Measurements from ENCODE around the gene PLA2G4E.

Gene PLA2G4E

GRCh38 chr15:42062284-42062806 lies 41.5 kb upstream of the PLA2G4E start:
- no peaks in the 10 kb centered on the region for H3K9me3 ChIP-seq (ENCODE audit: control insufficient read depth, insufficient read depth, low read length)
- H3K4me3 ChIP-seq (ENCODE audit: low read length), result no peak overlapping the region
- no CpG with 5 or more reads among the region's 9 CpGs for WGBS (ENCODE audit: insufficient coverage, insufficient read length)
- DNase-seq (ENCODE audit: low read depth, low spot score), result no peak
- no peaks in the 10 kb centered on the region for H3K4me1 ChIP-seq (ENCODE audit: control insufficient read depth, insufficient read depth, low read length)
- H3K27me3 ChIP-seq (ENCODE audit: control insufficient read depth, insufficient read depth, low read length), result no peaks in the 10 kb centered on the region
- no peak overlapping the region for H3K27ac ChIP-seq (ENCODE audit: low read length)
- no peaks in the 10 kb centered on the region for H3K36me3 ChIP-seq (ENCODE audit: control insufficient read depth, insufficient read depth, low read length)

- no peak overlapping the region for H3K27ac ChIP-seq (ENCODE audit: low read length)
- no CpG with 5 or more reads among the region's 5 CpGs for WGBS (ENCODE audit: insufficient coverage, insufficient read length)
- no peaks in the 10 kb centered on the region for H3K9me3 ChIP-seq (ENCODE audit: control insufficient read depth, insufficient read depth, low read length)
- no peaks in the 10 kb centered on the region for H3K4me1 ChIP-seq (ENCODE audit: control insufficient read depth, insufficient read depth, low read length)
- no peak for DNase-seq (ENCODE audit: low read depth, low spot score)
- H3K27me3 ChIP-seq (ENCODE audit: control insufficient read depth, insufficient read depth, low read length), result no peaks in the 10 kb centered on the region
- no peak overlapping the region for H3K4me3 ChIP-seq (ENCODE audit: low read length)
- H3K36me3 ChIP-seq (ENCODE audit: control insufficient read depth, insufficient read depth, low read length), result no peaks in the 10 kb centered on the region
Measured at GRCh38 chr15:42060797-42061196, 40.0 kb upstream of the PLA2G4E start.

- Histone ChIP-seq H3K27ac (ENCODE audit: low read length) (no peak overlapping the region), H3K4me3 (ENCODE audit: low read length) (no peak overlapping the region), H3K4me1 (ENCODE audit: control insufficient read depth, insufficient read depth, low read length) (no peaks in the 10 kb centered on the region), H3K36me3 (ENCODE audit: control insufficient read depth, insufficient read depth, low read length) (no peaks in the 10 kb centered on the region), H3K27me3 (ENCODE audit: control insufficient read depth, insufficient read depth, low read length) (no peaks in the 10 kb centered on the region), H3K9me3 (ENCODE audit: control insufficient read depth, insufficient read depth, low read length) (no peaks in the 10 kb centered on the region)
- WGBS (ENCODE audit: insufficient coverage, insufficient read length), result no CpG with 5 or more reads among the region's 4 CpGs
- DNase-seq (ENCODE audit: low read depth, low spot score), result no peak
Measured at GRCh38 chr15:42060477-42060763, 39.6 kb upstream of the PLA2G4E start.

GRCh38 chr15:42059661-42060476 lies 39.0 kb upstream of the PLA2G4E start:
- H3K27ac ChIP-seq (ENCODE audit: low read length), result no peak overlapping the region
- no peaks in the 10 kb centered on the region for H3K36me3 ChIP-seq (ENCODE audit: control insufficient read depth, insufficient read depth, low read length)
- H3K27me3 ChIP-seq (ENCODE audit: control insufficient read depth, insufficient read depth, low read length), result no peaks in the 10 kb centered on the region
- WGBS (ENCODE audit: insufficient coverage, insufficient read length), result no CpG with 5 or more reads among the region's 14 CpGs
- no peak for DNase-seq (ENCODE audit: low read depth, low spot score)
- no peaks in the 10 kb centered on the region for H3K4me1 ChIP-seq (ENCODE audit: control insufficient read depth, insufficient read depth, low read length)
- no peaks in the 10 kb centered on the region for H3K9me3 ChIP-seq (ENCODE audit: control insufficient read depth, insufficient read depth, low read length)
- no peak overlapping the region for H3K4me3 ChIP-seq (ENCODE audit: low read length)

GRCh38 chr15:42058791-42059190 lies 37.9 kb upstream of the PLA2G4E start:
- Histone ChIP-seq H3K36me3 (ENCODE audit: control insufficient read depth, insufficient read depth, low read length) (no peaks in the 10 kb centered on the region), H3K4me3 (ENCODE audit: low read length) (no peak overlapping the region), H3K27ac (ENCODE audit: low read length) (no peak overlapping the region), H3K4me1 (ENCODE audit: control insufficient read depth, insufficient read depth, low read length) (no peaks in the 10 kb centered on the region), H3K27me3 (ENCODE audit: control insufficient read depth, insufficient read depth, low read length) (no peaks in the 10 kb centered on the region), H3K9me3 (ENCODE audit: control insufficient read depth, insufficient read depth, low read length) (no peaks in the 10 kb centered on the region)
- DNase-seq (ENCODE audit: low read depth, low spot score), result no peak
- WGBS (ENCODE audit: insufficient coverage, insufficient read length), result no CpG with 5 or more reads among the region's 3 CpGs

- no peak for DNase-seq (ENCODE audit: low read depth, low spot score)
Measured at GRCh38 chr15:42057799-42058646, 37.2 kb upstream of the PLA2G4E start.

GRCh38 chr15:42056934-42057798 lies 36.3 kb upstream of the PLA2G4E start:
- no CpG with 5 or more reads among the region's 37 CpGs for WGBS (ENCODE audit: insufficient coverage, insufficient read length)
- Histone ChIP-seq H3K4me1 (ENCODE audit: control insufficient read depth, insufficient read depth, low read length) (no peaks in the 10 kb centered on the region), H3K27ac (ENCODE audit: low read length) (no peak overlapping the region), H3K9me3 (ENCODE audit: control insufficient read depth, insufficient read depth, low read length) (no peaks in the 10 kb centered on the region), H3K27me3 (ENCODE audit: control insufficient read depth, insufficient read depth, low read length) (no peaks in the 10 kb centered on the region), H3K4me3 (ENCODE audit: low read length) (no peak overlapping the region; the same call in 1 of the 2 replicates), H3K36me3 (ENCODE audit: control insufficient read depth, insufficient read depth, low read length) (no peaks in the 10 kb centered on the region)
- peak; percentile 64 for DNase-seq (ENCODE audit: low read depth, low spot score)

More at GRCh38 chr15:42057799-42058646, 37.2 kb upstream of the PLA2G4E start:
- Histone ChIP-seq H3K27ac (ENCODE audit: low read length) (no peak overlapping the region), H3K36me3 (ENCODE audit: control insufficient read depth, insufficient read depth, low read length) (no peaks in the 10 kb centered on the region), H3K9me3 (ENCODE audit: control insufficient read depth, insufficient read depth, low read length) (no peaks in the 10 kb centered on the region), H3K27me3 (ENCODE audit: control insufficient read depth, insufficient read depth, low read length) (no peaks in the 10 kb centered on the region), H3K4me3 (ENCODE audit: low read length) (no peak overlapping the region), H3K4me1 (ENCODE audit: control insufficient read depth, insufficient read depth, low read length) (no peaks in the 10 kb centered on the region)
- WGBS (ENCODE audit: insufficient coverage, insufficient read length), result no CpG with 5 or more reads among the region's 6 CpGs

GRCh38 chr15:42053914-42054313 lies 33.1 kb upstream of the PLA2G4E start:
- Histone ChIP-seq H3K27ac (ENCODE audit: low read length) (no peak overlapping the region), H3K27me3 (ENCODE audit: control insufficient read depth, insufficient read depth, low read length) (no peaks in the 10 kb centered on the region), H3K9me3 (ENCODE audit: control insufficient read depth, insufficient read depth, low read length) (no peaks in the 10 kb centered on the region), H3K36me3 (ENCODE audit: control insufficient read depth, insufficient read depth, low read length) (no peaks in the 10 kb centered on the region), H3K4me1 (ENCODE audit: control insufficient read depth, insufficient read depth, low read length) (peaks cover under 1% of the 10 kb centered on the region; the same call in 1 of the 2 replicates), H3K4me3 (ENCODE audit: low read length) (no peak overlapping the region)
- no peak for DNase-seq (ENCODE audit: low read depth, low spot score)
- WGBS (ENCODE audit: insufficient coverage, insufficient read length), result no CpG with 5 or more reads among the region's 2 CpGs

- Histone ChIP-seq H3K4me3 (ENCODE audit: low read length) (no peak overlapping the region; the same call in 1 of the 2 replicates), H3K9me3 (ENCODE audit: control insufficient read depth, insufficient read depth, low read length) (no peaks in the 10 kb centered on the region), H3K36me3 (ENCODE audit: control insufficient read depth, insufficient read depth, low read length) (no peaks in the 10 kb centered on the region), H3K27ac (ENCODE audit: low read length) (no peak overlapping the region), H3K4me1 (ENCODE audit: control insufficient read depth, insufficient read depth, low read length) (peaks cover 3% of the 10 kb centered on the region), H3K27me3 (ENCODE audit: control insufficient read depth, insufficient read depth, low read length) (no peaks in the 10 kb centered on the region)
- DNase-seq (ENCODE audit: low read depth, low spot score), result no peak
- WGBS (ENCODE audit: insufficient coverage, insufficient read length), result no CpG with 5 or more reads among the region's 4 CpGs
Measured at GRCh38 chr15:42053010-42053409, 32.2 kb upstream of the PLA2G4E start.
